IMR-90 (cell line): Measurements from ENCODE around the gene LCN10. TPM values are rescaled to one million over a fixed set of nuclear protein-coding genes. Genes with fewer than 3 reads are reported as not detected.

Source experiments
- ATAC-seq: fragments of 200-7000 bp; cut with Tn5 transposase; 2 replicates; pipeline ENCODE4 v1.9.1; 2020; ENCODE audit warnings: low read depth, mild to moderate bottlenecking, moderate library complexity
- BruUV-seq: library from RNA; stranded (reverse); fragments of 400-500 nt; replicated peaks from 2 replicates; lab custom pipeline; 2021; lab: Mats Ljungman, UMichigan
- CTCF ChIA-PET: fragments of 300-600 bp; formaldehyde crosslinking; extraction: SDS; loops from one replicate; lab custom pipeline; 2021; ENCODE audit warnings: antibody characterized with exemption; lab: Yijun Ruan, JAX
- POLR2A ChIA-PET: fragments of 300-600 bp; sonication (Branson Sonifier 250); formaldehyde crosslinking; loops from one replicate; lab custom pipeline; 2022; ENCODE audit warnings: antibody characterized with exemption; ENCODE audit not compliant: unreplicated experiment; lab: Charles Lee
- DNase-seq: peaks from one replicate; pipeline ENCODE4 v3.0.0; 2013
- H2AFZ ChIP-seq: replicated peaks from 2 replicates; pipeline ENCODE3; 2013; ENCODE audit warnings: low read length, mild to moderate bottlenecking; ENCODE audit not compliant: poor library complexity
- H2AK5ac ChIP-seq: 2 replicates; pipeline ENCODE4 v1.6.1; 2013; ENCODE audit warnings: low read depth, low read length, inconsistent platforms
- H2AK9ac ChIP-seq: replicated peaks from 2 replicates; pipeline ENCODE3; 2013; ENCODE audit warnings: mild to moderate bottlenecking, low read depth, low read length, moderate library complexity; ENCODE audit not compliant: poor library complexity
- H2BK120ac ChIP-seq: 2 replicates; pipeline ENCODE4 v1.6.1; 2013; ENCODE audit warnings: low read depth, low read length, inconsistent platforms
- H2BK15ac ChIP-seq: 3 replicates; pipeline ENCODE4 v1.6.1; 2013; ENCODE audit warnings: low read depth, low read length, inconsistent platforms
- H2BK20ac ChIP-seq: 2 replicates; pipeline ENCODE4 v1.6.1; 2013; ENCODE audit warnings: low read depth, mild to moderate bottlenecking, inconsistent platforms, low read length, moderate library complexity
- H2BK5ac ChIP-seq: 2 replicates; pipeline ENCODE4 v1.6.1; 2013; ENCODE audit warnings: mild to moderate bottlenecking, low read depth, low read length, inconsistent platforms; ENCODE audit not compliant: poor library complexity, severe bottlenecking
- H3K14ac ChIP-seq: replicated peaks from 2 replicates; pipeline ENCODE4 v1.6.1; 2013; ENCODE audit warnings: low read depth, low read length, inconsistent platforms
- H3K18ac ChIP-seq: 2 replicates; pipeline ENCODE4 v1.6.1; 2013; ENCODE audit warnings: low read depth, low read length, control low read depth
- H3K23ac ChIP-seq: 2 replicates; pipeline ENCODE4 v1.6.1; 2013; ENCODE audit warnings: low read depth, low read length, inconsistent platforms
- H3K27ac ChIP-seq: 2 replicates; pipeline ENCODE4 v1.5.1; 2013; ENCODE audit warnings: mild to moderate bottlenecking, control low read depth, low read length; ENCODE audit not compliant: insufficient read depth
- H3K27me3 ChIP-seq: 2 replicates; pipeline ENCODE4 v1.6.1; 2013; ENCODE audit warnings: low read length; ENCODE audit not compliant: control insufficient read depth, insufficient read depth
- H3K36me3 ChIP-seq: 2 replicates; pipeline ENCODE4 v1.6.1; 2013; ENCODE audit warnings: low read length, mixed read lengths; ENCODE audit not compliant: control insufficient read depth, insufficient read depth
- H3K4ac ChIP-seq: 2 replicates; pipeline ENCODE4 v1.6.1; 2013; ENCODE audit warnings: low read depth, low read length, inconsistent platforms
- H3K4me1 ChIP-seq: 2 replicates; pipeline ENCODE4 v1.6.1; 2013; ENCODE audit warnings: low read length, mixed read lengths; ENCODE audit not compliant: control insufficient read depth, insufficient read depth
- H3K4me2 ChIP-seq: 2 replicates; pipeline ENCODE4 v1.6.1; 2013; ENCODE audit warnings: low read depth, mild to moderate bottlenecking, control low read depth, low read length, moderate library complexity
- H3K4me3 ChIP-seq: 2 replicates; pipeline ENCODE4 v1.5.1; 2013; ENCODE audit warnings: low read depth, mild to moderate bottlenecking, control low read depth, low read length, moderate library complexity; ENCODE audit not compliant: insufficient read depth
- H3K56ac ChIP-seq: 2 replicates; pipeline ENCODE4 v1.6.1; 2013; ENCODE audit warnings: low read length, inconsistent platforms; ENCODE audit not compliant: insufficient read depth; ENCODE audit errors: extremely low read depth
- H3K79me1 ChIP-seq, 2 experiments: 2 replicates each; pipeline ENCODE4 v1.6.1; 2013; ENCODE audit warnings: low read length in 2 of 2, inconsistent platforms in 1 of 2, low read depth in 1 of 2
- H3K9ac ChIP-seq: 2 replicates; pipeline ENCODE4 v1.6.1; 2013; ENCODE audit warnings: low read depth, low read length, control low read depth
- H3K9me1 ChIP-seq: 2 replicates; pipeline ENCODE4 v1.6.1; 2013; ENCODE audit warnings: low read length, inconsistent platforms; ENCODE audit not compliant: insufficient read depth
- H3K9me3 ChIP-seq: 2 replicates; pipeline ENCODE4 v1.6.1; 2013; ENCODE audit warnings: low read length; ENCODE audit not compliant: control insufficient read depth, insufficient read depth
- H4K20me1 ChIP-seq: 2 replicates; pipeline ENCODE4 v1.6.1; 2013; ENCODE audit warnings: low read length, inconsistent platforms; ENCODE audit not compliant: insufficient read depth
- H4K5ac ChIP-seq: 2 replicates; pipeline ENCODE4 v1.6.1; 2013; ENCODE audit warnings: mild to moderate bottlenecking, low read depth, low read length, control low read depth
- H4K8ac ChIP-seq, 2 experiments: 2 replicates each; pipeline ENCODE4 v1.6.1; 2013; ENCODE audit warnings: low read depth in 2 of 2, low read length in 2 of 2, control low read depth in 1 of 2, inconsistent platforms in 1 of 2
- H4K91ac ChIP-seq: 2 replicates; pipeline ENCODE4 v1.6.1; 2013; ENCODE audit warnings: low read depth, low read length, inconsistent platforms; ENCODE audit not compliant: insufficient read depth
- BHLHE40 ChIP-seq: fragments of 150-350 bp; IDR thresholded peaks from 2 replicates; pipeline ENCODE4 v1.6.1; 2016; ENCODE audit warnings: mild to moderate bottlenecking, low read depth, low read length
- CEBPB ChIP-seq: IDR thresholded peaks from 2 replicates; pipeline ENCODE4 v1.6.1; 2012; ENCODE audit warnings: low read depth, low read length, improper control_type of control experiment
- CHD1 ChIP-seq: IDR thresholded peaks from 2 replicates; pipeline ENCODE4 v1.6.1; 2012; ENCODE audit warnings: low read depth, low read length, improper control_type of control experiment
- FOS ChIP-seq: fragments of 150-350 bp; IDR thresholded peaks from 2 replicates; pipeline ENCODE4 v1.6.1; 2016; ENCODE audit warnings: low read depth, low read length
- MAZ ChIP-seq: IDR thresholded peaks from 2 replicates; pipeline ENCODE4 v1.6.1; 2012; ENCODE audit warnings: low read depth, mild to moderate bottlenecking, low read length, improper control_type of control experiment, moderate library complexity, borderline replicate concordance
- MXI1 ChIP-seq: IDR thresholded peaks from 2 replicates; pipeline ENCODE4 v1.6.1; 2012; ENCODE audit warnings: low read depth, mild to moderate bottlenecking, low read length, moderate library complexity, borderline replicate concordance
- NFE2L2 ChIP-seq: fragments of 150-350 bp; IDR thresholded peaks from 2 replicates; pipeline ENCODE4 v1.6.1; 2016; ENCODE audit warnings: low read depth, mild to moderate bottlenecking, low read length
- POLR2A ChIP-seq: IDR thresholded peaks from 2 replicates; pipeline ENCODE4 v1.6.1; 2012; ENCODE audit warnings: mild to moderate bottlenecking, low read depth, low read length
- RAD21 ChIP-seq: IDR thresholded peaks from 2 replicates; pipeline ENCODE4 v1.6.1; 2012; ENCODE audit warnings: low read length, improper control_type of control experiment
- RCOR1 ChIP-seq: IDR thresholded peaks from 2 replicates; pipeline ENCODE4 v1.6.1; 2012; ENCODE audit warnings: mild to moderate bottlenecking, low read length, improper control_type of control experiment; ENCODE audit not compliant: insufficient replicate concordance
- RFX5 ChIP-seq: IDR thresholded peaks from 2 replicates; pipeline ENCODE4 v1.8.0; 2012; ENCODE audit warnings: low read depth, mild to moderate bottlenecking, low read length, moderate library complexity
- SMC3 ChIP-seq: fragments of 150-350 bp; IDR thresholded peaks from 2 replicates; pipeline ENCODE4 v1.6.1; 2016; ENCODE audit warnings: low read depth, mild to moderate bottlenecking, antibody characterized with exemption, low read length, moderate library complexity
- WGBS, 2 experiments: methylation state at CpG; one replicate each; pipeline versions ENCODE4 v1.1.5 to v1.1.7; 2013; ENCODE audit warnings: missing lambda C conversion rate in 2 of 2; ENCODE audit not compliant: insufficient read length in 1 of 2; ENCODE audit errors: extremely low coverage in 2 of 2; 5-methylcytosine and 5-hydroxymethylcytosine counted together
- dilution Hi-C: fragments of 300-500 bp; cut with HindIII; formaldehyde crosslinking; loops from one replicate; pipeline ENCODE4 v1.14.3; 2018; ENCODE audit warnings: low sequenced_read_pairs; ENCODE audit not compliant: unreplicated experiment
- in situ Hi-C: fragments of 300-500 bp; cut with MboI; formaldehyde crosslinking; loops from 3 replicates; pipeline ENCODE4 v1.14.3; 2019; ENCODE audit warnings: low sequenced_read_pairs, inconsistent platforms, mixed read lengths
- intact Hi-C: fragments of 100-400 bp; cut with micrococcal nuclease; formaldehyde crosslinking; loops from 2 replicates; pipeline ENCODE4 v1.10.0; 2022
- polyA plus RNA-seq, 3 experiments: library from polyadenylated mRNA; depleted of rRNA; stranded (reverse); fragments of >200 nt; gene quantifications; 2 replicates each; pipeline ENCODE4 v1.2.3, GENCODE V29; 2012; ENCODE audit warnings: low replicate concordance in 1 of 3
- total RNA-seq: library from RNA; depleted of rRNA; stranded (reverse); fragments of >200 nt; gene quantifications from 2 replicates; pipeline ENCODE4 v1.2.3, GENCODE V29; 2012
- TF ChIP-seq, protein P1 (sequence below): fragments of 150-350 bp; IDR thresholded peaks from 2 replicates; pipeline ENCODE4 v1.6.1; 2017; ENCODE audit warnings: mild to moderate bottlenecking, antibody characterized with exemption, low read length, low read depth
- TF ChIP-seq, protein P2 (sequence below): fragments of 150-350 bp; IDR thresholded peaks from 2 replicates; pipeline ENCODE4 v1.6.1; 2016; ENCODE audit warnings: low read depth, mild to moderate bottlenecking, low read length, moderate library complexity, borderline replicate concordance

The LCN10 gene
- total and polyA plus RNA-seq, 2 of the 4 experiments (the other 2 are of a cell fraction), result not detected

DNA sequence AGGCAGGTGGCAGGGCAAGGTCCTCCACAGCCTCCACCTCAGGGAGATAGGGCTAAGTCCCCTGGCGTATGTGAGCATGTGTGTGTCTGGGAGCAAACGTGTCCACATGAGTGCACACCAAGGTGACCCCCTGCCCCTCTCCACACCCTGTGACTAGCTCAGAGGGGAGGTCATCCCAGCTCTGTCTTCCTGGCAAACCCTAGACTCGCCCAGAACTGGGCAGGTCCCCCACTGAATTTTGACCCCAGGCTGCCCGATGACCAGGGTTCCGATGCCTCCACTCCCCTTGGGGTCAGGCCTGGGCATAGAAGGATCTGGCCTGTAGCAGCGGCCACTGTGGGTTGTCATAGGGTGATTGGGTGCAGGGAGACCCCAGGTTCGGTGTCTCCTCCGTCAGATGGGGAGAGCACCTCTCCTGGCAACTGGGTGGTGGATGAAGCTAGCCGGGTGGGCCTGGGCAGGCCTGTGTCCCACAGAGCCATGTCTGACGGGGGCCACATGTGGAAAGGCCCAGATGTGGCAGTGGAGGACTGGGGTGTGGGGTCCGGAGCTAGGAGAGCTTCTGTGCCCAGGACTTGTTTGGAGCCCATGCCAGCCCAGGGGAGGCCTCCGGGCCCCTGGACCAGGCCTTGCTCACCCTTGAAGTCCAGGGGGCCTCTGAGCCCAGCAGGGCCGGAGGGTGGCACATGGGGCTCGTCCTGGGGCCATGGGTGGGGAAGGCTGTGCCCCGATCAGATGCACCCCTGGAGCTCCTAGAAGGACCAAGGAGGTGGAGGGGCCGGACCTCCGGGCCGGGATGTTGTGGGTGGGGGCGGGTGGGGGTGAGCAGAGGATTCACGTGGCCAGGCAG, 24.2 kb downstream of the LCN10 start (continued):
- TF ChIP-seq MAZ, result no peak

DNA sequence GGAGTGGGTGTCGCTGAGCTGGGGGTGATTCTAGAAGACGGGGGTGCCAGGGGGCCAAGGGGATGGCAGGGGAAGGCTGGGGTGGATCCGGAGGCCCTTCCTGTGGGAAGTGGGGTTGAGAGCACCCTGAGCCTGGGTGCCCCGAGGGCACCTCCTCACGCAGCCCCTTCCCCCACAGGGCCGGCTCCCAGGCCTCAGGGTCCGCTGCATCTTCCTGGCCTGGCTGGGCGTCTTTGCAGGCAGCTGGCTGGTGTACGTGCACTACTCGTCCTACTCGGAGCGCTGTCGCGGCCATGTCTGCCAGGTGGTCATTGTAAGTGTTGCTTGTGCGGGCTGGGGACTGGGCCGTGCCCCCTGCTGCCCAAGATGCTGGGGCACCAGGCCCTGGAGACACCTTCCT, 25.3 kb downstream of the LCN10 start:
- DNase-seq (no peak), ATAC-seq (no peak)
- Histone ChIP-seq H3K36me3 (peaks cover 13% of the 10 kb centered on the region), H4K8ac (no peak overlapping the region), H3K27me3 (peaks cover 12% of the 10 kb centered on the region), H3K4me1 (peaks cover 12% of the 10 kb centered on the region), H3K79me1 (no peaks in the 10 kb centered on the region; a peak in 1 of 4 replicates), H2AFZ (no peak overlapping the region), H4K91ac (no peak overlapping the region), H4K20me1 (peaks cover 26% of the 10 kb centered on the region), H3K9ac (no peak overlapping the region), H2BK5ac (no peak overlapping the region), H3K23ac (no peak overlapping the region), H4K5ac (no peak overlapping the region), H3K56ac (no peak overlapping the region), H2BK120ac (no peak overlapping the region), H3K27ac (no peak overlapping the region), H3K9me1 (0 out of 2 replicates have a peak, but pooled peaks cover 3% of the 10 kb centered on the region), H2AK9ac (no peak overlapping the region), H3K4me3 (no peak overlapping the region), H3K14ac (no peak overlapping the region), H3K4ac (no peak overlapping the region), H2AK5ac (no peak overlapping the region), H3K18ac (no peak overlapping the region), H3K4me2 (no peak overlapping the region), H2BK15ac (no peak overlapping the region), H2BK20ac (no peak overlapping the region), H3K9me3 (no peaks in the 10 kb centered on the region)
- intact Hi-C loops, result no loop called here
- 94% methylated on average over 7 of the region's 16 CpGs; no CpG with 5 or more reads in 1 of the 2 experiments for WGBS, 2 experiments
- in situ Hi-C loops, result no loop called here
- ChIA-PET CTCF (no interaction called here), POLR2A (no interaction called here)
- dilution Hi-C loops, result no loop called here
- no TSS peak for BruUV-seq
- no peak for TF ChIP-seq BHLHE40
- no peak for TF ChIP-seq MXI1
- no peak for TF ChIP-seq NFE2L2
- TF ChIP-seq, protein P1, sequence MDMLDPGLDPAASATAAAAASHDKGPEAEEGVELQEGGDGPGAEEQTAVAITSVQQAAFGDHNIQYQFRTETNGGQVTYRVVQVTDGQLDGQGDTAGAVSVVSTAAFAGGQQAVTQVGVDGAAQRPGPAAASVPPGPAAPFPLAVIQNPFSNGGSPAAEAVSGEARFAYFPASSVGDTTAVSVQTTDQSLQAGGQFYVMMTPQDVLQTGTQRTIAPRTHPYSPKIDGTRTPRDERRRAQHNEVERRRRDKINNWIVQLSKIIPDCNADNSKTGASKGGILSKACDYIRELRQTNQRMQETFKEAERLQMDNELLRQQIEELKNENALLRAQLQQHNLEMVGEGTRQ, result no peak
- TF ChIP-seq RCOR1, result no peak
- TF ChIP-seq FOS, result no peak
- TF ChIP-seq, protein P2, sequence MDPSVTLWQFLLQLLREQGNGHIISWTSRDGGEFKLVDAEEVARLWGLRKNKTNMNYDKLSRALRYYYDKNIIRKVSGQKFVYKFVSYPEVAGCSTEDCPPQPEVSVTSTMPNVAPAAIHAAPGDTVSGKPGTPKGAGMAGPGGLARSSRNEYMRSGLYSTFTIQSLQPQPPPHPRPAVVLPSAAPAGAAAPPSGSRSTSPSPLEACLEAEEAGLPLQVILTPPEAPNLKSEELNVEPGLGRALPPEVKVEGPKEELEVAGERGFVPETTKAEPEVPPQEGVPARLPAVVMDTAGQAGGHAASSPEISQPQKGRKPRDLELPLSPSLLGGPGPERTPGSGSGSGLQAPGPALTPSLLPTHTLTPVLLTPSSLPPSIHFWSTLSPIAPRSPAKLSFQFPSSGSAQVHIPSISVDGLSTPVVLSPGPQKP, result no peak
- no peak for TF ChIP-seq CEBPB
- no peak for TF ChIP-seq RFX5
- no peak for TF ChIP-seq RAD21
- TF ChIP-seq POLR2A, result no peak
- TF ChIP-seq SMC3, result no peak
- TF ChIP-seq CHD1, result no peak
- TF ChIP-seq MAZ, result no peak
